GM10847 (cell line): ENCODE results near the gene AFF3.

Source experiments
- POLR2A ChIP-seq: IDR thresholded peaks from 2 replicates; pipeline ENCODE4 v1.6.1; 2011; ENCODE audit not compliant: insufficient read length; ENCODE audit errors: extremely low read depth

The AFF3 gene, protein sequence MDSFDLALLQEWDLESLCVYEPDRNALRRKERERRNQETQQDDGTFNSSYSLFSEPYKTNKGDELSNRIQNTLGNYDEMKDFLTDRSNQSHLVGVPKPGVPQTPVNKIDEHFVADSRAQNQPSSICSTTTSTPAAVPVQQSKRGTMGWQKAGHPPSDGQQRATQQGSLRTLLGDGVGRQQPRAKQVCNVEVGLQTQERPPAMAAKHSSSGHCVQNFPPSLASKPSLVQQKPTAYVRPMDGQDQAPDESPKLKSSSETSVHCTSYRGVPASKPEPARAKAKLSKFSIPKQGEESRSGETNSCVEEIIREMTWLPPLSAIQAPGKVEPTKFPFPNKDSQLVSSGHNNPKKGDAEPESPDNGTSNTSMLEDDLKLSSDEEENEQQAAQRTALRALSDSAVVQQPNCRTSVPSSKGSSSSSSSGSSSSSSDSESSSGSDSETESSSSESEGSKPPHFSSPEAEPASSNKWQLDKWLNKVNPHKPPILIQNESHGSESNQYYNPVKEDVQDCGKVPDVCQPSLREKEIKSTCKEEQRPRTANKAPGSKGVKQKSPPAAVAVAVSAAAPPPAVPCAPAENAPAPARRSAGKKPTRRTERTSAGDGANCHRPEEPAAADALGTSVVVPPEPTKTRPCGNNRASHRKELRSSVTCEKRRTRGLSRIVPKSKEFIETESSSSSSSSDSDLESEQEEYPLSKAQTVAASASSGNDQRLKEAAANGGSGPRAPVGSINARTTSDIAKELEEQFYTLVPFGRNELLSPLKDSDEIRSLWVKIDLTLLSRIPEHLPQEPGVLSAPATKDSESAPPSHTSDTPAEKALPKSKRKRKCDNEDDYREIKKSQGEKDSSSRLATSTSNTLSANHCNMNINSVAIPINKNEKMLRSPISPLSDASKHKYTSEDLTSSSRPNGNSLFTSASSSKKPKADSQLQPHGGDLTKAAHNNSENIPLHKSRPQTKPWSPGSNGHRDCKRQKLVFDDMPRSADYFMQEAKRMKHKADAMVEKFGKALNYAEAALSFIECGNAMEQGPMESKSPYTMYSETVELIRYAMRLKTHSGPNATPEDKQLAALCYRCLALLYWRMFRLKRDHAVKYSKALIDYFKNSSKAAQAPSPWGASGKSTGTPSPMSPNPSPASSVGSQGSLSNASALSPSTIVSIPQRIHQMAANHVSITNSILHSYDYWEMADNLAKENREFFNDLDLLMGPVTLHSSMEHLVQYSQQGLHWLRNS (N-terminal part only)

DNA sequence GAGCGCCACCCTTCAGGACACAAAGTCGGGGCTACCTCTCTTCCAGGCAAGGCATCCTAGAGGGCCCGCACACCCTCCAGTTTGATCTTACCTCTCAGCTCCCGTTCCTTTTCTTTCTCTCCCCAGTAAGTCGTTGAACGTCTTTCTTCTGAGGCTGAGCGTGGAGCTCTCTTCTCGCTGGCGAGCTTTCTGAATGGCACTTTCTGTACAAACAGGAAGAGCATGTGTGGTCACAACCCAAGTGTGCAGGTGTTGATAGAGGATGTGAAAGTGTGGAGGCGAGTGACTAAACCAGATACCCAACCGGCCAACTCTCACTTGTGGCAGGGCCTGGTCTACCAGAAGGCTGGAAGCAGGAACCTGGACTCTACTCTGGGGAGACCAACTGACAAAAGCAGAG, at the start of gene AFF3:
Gene AFF3 (minus strand): TSS at position 198 of the 400 bp plus-strand sequence. CDS start 38,136 bp downstream, outside the sequence.
- TF ChIP-seq POLR2A = no peak

DNA sequence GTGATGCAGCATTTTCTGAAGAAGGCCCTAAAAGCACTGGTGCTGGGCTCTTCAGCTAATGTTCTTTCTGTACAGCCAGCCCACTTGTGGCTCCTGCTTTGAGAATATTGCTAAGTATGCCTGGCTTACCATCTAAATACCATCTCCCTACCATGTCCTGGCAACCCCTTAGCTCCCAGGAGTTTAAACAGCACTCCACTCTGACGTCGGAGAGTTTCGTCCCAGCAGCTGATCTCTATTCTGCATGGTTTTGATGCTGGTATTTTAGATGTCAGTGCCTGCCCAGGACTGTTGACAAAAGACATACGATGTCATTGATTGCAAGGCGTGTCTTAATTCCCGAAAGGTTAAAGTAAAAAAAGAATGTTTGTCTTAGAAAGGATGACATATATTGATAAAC, 47.0 kb upstream of the AFF3 start:
- no peak for TF ChIP-seq POLR2A

DNA sequence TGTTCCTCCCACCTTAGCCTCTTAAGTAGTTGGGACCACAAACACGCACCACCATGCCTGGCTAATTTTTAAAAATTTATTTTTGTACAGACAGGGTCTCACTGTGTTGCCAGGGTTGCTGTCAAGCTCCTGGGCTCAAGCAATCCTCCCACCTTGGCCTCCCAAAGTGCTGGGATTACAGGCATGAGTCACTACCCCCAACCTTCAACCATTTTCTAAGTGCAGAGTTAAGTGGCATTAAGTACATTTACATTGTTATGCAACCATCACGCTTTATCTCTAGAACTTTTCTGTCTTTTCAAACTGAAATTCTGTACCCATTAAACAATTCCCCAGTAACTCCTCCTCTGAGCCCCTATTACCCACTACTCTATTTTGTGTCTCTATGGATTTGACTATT, 45.9 kb upstream of the AFF3 start:
- no peak for TF ChIP-seq POLR2A

DNA sequence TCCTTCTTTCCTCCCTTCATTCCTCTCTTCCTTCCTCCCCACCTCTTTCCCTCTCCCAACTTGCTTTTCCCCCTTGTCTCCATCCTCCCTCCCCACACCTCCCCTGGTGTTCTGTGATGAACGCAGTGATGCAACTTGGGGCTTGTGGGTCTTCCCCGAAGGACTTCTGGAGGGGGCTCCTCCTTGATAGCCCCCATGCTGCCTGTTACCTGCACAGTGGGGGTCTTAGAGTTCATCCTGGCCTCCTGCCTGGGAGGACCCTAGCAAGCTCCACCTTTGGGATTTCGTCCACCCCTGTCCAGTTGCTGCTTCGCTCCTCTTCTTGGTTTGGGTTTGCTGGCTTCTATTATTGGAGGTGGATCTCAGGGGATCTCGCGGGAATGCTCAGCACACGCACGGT, 43.7 kb upstream of the AFF3 start:
- no peak for TF ChIP-seq POLR2A

DNA sequence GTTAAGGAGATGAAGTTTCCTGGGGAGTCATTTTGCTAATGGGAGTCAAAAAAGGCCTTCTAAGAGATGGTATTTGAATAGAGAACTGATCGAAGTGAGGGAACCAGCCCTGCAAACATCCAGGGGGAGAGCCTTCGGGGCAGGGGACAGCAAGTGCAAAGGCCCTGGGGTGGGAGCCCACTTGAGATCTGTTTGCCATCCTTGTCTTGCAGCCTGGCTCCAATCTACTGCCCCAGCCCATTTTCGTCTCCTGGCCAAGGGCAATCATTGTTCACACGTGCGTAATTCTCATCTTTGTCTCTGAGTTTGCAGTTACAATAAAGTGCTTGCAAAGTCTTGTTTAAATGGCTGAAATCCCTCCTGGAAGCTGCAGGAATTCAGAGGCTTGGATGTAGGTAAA, 43.1 kb upstream of the AFF3 start:
- TF ChIP-seq POLR2A = no peak

DNA sequence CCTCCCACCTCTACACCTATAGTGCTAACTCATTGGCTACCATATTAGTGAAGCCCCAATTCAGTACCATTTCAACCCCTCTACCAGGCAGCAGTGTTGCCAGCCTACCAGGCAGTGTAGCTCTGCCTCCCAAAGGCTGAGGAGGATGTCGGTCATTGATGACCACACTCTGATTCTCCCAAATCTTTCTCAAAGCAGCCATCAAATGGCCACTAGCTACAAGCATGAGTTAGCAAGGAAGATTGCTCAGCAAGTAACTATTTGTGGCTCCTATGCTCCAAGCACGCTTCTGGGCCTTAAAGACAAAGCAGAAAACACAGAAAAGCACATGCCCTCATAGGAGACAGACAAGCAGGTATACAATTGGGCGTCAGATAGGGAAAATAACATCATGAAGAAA, 42.7 kb upstream of the AFF3 start:
- TF ChIP-seq POLR2A = no peak

DNA sequence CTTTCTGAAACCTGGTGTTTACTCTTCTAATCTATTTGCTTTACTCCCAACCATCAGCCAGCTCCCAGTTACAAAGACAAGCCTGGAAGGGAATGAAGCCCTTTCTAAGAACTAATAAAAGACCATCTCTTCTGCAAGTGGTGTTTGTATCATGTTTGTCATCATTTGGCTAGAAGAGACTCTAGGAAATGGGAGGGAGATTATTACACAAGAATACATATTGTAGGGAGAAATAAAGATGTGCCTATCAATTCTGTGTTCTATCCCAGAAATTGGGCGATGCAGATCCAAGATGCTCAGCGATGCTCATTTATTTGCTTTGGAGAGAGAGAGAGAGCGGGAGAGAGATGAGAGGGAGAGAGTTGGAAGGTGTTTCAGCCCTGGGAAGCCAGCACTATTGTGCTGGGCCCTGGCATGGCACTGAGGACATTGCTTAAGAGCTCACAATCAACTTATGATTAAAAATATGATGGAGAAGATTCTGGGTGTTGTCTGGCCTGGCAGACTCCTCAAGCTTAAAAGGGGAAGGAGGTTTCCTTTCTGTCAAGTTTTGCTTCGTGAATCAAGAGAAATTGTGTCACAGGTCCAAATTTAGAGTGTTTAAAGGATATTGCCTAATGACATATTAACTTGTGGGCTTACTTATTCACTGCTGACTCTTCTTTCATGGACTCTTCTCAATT, 41.8 kb upstream of the AFF3 start:
- TF ChIP-seq POLR2A = no peak

DNA sequence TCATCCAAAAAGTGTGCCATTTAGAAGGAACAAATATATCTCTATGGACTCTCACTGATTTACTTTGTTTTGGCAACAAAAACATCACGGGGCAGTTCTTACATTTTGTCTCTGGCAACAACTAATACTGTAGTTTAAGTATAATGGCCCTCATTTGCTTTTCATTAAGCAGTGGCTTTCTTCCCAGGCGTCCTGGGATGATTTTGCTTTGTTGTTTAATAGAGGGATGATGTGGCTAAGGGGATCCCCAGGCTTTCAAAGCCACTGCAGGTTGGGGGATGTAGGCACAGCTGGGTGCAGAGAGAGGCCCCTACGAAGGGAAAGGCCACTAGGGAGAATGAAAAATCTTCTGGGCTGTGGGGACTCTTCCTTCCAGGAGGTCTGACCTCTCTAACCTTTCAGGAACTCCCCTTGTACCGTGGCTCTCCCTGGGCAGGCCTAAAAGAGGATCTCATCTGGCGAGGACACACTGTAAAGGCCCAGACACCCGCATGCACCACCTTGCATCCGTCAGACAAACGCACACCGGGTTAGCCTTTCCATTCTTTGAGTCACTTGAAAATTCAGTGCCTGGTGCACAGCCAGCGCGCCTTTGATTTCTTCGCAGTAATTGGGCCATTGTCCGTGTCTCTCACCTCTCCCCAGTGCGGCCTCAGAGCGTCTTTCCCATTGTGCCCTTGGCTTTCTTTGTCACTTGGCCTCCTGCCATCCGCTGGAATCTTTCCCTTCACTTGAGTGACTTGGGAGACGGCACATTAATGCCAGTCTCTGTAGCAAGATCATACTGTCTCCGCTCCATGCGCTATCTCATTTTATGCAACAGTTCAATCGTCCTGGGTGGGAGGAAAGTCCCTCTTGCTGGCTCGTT, 40.3 kb upstream of the AFF3 start:
- TF ChIP-seq POLR2A = no peak

DNA sequence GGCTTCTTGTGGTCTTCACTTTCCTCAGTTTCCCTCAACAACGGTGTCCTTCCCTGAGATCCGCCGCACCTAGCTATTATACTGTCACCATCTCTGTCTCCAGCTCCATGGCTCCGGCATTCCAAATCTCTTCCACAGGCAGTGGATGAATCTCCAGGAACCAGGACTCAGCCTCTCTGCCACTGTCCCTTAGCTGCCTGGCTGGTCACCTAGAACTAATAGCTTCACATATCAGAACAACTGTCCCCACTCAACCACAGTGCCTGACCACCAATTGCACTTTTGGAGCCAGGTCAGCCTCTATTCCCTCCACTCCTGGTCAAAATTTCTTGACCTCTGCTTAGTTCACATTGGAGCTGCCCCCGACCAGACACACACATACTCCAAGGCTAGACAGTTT, 38.1 kb upstream of the AFF3 start:
- TF ChIP-seq POLR2A = no peak

DNA sequence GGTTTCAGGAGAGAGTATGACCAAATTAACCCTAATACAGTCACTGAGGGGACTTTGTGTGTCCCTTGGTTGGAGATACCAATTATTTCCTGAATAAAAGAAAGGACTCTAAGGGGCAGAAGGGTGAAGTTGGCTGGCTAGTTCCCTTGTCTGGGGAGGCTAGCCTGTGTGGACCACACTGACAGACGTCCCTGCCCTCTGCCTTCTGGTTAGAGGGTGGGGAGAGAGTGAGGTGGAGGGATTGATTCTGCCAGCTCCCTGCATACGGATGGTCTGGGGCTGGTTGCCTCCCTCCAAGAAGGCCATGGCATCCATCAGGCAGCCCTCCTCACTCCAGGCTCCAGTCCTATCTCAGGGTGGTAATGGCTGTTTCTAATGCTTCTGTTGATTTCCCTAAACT, 37.4 kb upstream of the AFF3 start:
- no peak for TF ChIP-seq POLR2A

DNA sequence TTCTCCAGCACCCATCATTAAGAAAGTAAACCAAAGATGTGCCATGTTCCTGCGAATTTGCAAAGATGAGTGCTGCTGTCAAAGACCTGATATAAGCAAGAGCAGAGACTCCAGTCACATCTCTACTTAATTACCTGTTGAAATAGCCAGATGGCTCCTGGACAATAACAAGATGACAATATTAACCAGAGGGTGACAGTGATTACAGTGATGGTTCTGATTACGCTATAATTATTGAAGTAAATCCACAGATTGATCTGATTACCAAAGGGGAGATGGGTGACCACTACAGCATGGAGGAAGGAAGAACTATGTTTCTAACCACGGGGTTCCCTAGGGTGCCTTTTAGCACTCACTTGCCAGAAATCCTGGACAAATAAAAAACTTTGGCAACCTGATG, 36.5 kb upstream of the AFF3 start:
- TF ChIP-seq POLR2A = no peak

DNA sequence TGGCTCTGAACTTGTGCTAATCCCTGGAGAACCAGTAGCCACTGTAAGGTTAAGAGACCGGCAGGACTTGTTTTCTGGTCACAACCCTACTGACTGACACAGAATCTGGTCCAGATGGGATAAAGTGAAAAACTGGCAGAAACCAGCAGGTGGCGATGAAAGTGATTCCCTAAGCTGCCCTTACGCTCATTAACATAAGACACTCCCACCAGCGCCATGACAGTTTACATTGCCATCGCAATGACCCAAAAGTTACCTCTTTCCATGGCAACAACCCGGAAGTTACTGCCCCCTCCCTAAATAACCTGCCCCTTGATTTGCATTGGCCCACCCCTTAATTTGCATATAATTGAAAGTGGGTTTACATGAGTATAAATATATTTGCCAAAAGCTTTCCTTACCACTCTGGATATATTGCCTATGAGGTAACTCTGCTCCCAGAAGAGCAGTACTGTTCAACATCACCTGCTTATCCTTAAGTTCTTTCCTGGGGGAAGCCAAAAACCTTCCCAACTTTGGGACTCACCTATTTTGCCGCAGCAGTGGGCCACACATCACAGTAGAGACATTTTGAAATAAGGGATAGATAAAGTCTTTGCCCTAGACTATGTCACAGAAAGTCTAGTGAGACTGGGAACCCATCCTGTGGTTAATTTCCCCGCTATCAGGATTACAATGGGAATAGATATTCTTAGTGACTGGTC, 35.8 kb upstream of the AFF3 start:
- no peak for TF ChIP-seq POLR2A

DNA sequence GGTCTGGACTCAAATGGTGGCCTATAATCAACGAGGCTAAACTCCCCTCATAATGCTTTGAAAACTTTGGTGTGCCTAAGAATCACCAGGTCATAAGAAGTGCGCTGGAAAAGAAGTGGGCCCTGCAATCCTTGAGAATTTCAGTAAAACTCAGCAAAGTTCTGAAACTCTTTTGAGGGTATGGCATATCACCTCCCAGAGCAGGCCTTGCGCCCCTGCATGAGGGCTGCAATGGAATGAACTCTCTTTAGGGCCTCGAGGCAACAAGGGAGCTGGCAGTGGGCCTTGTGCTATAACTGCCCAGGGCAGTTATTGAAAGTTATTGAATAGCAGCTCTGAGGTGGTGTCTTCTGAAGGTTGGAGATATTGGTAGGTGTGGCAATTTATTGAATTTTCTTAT, 34.5 kb upstream of the AFF3 start:
- TF ChIP-seq POLR2A = no peak

DNA sequence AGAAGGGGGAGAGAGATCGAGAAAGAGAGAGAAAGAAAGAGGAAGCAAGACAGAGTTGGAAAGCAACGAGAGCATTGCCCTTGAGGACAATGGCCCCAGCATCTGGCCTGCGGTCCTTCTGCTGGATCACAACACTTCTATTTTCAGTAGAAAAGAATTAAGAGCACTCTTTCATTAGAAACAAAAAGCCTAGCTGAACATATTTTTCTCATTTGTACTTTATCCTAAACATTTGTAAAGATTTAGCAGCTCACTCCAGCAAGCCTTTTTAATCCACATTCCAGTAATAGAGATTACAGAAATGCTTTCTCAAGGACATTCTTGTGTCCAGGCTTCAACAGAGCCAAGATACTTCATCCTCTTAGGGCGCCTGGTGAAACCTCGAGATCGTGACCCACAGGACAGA, 31.6 kb upstream of the AFF3 start:
- TF ChIP-seq POLR2A = no peak

DNA sequence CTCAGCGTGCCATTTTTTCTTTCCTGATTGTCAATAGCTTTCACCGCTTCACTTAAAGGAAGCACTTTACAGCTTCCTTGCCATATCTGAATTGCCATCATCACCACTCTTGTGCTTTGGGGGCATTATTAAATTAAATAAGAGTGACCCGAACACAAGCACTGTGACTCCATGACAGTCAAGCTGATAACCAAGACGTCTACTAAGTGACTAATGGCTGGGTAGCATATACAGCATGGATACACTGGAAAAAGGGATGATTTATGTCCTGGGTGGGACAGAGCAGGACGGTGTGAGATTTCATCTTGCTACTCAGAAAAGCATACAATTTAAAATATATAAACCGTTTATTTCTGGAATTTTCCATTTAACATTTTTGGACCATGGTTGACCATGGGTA, 24.3 kb upstream of the AFF3 start:
- no peak for TF ChIP-seq POLR2A
